Muscle of back (tissue), 11 donors: ENCODE results near the gene SURF4. TPM values are rescaled to one million over a fixed set of nuclear protein-coding genes. Genes with fewer than 3 reads are reported as not detected.

Source experiments
- DNase-seq, 3 donors: peaks; one replicate each; pipeline versions ENCODE4 v3.0.0 to v3.0.0-alpha.2; 2013
- polyA plus RNA-seq, 10 donors: library from polyadenylated mRNA; unstranded; fragments of 120-200 nt; gene quantifications; one replicate each; pipeline ENCODE4 v1.2.1, GENCODE V29; 2013; ENCODE audit not compliant: insufficient read length in 10 of 10

Gene SURF4
- polyA plus RNA-seq, 10 donors: 93.7 to 145 (median 104) TPM

DNA sequence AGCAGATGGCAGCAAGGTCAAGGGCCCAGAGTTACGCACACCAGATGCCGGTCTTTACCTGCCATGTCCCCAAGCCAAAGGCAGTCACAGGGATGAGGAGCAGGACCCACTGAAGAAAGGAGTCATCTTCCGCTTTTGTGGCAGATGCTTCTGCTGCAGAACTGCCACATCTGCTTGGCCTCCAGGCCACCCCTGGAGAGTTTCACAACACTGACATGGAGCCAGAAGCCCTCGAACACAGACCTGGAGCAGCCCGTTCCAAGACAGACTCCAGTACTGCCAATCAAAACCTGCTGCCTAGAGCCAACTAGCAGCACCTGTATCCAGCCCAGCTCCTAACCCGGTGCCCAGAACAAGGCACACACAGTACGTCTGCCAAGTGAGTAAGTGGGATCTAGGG, 21.1 kb downstream of the SURF4 start:
- DNase-seq: no peak

DNA sequence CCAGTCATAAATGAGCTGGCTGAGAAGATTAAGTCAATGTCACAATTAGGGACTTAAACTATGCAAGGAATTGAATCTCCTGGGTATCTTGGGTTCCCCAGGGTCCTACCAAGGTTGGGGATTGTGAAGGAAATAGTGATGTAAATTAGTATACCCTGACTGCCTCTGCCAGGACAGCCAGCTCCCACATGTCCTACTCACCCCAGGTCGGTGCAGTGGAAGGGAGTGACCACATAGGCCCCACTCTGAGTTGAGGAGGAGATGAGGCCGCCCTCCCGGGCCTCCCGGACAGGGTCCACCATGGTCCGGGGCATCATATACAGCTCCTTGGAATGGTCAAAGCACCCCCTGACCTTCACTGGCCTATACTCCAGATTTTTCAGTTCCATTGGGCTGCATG, 22.3 kb downstream of the SURF4 start:
- DNase-seq: no peak

DNA sequence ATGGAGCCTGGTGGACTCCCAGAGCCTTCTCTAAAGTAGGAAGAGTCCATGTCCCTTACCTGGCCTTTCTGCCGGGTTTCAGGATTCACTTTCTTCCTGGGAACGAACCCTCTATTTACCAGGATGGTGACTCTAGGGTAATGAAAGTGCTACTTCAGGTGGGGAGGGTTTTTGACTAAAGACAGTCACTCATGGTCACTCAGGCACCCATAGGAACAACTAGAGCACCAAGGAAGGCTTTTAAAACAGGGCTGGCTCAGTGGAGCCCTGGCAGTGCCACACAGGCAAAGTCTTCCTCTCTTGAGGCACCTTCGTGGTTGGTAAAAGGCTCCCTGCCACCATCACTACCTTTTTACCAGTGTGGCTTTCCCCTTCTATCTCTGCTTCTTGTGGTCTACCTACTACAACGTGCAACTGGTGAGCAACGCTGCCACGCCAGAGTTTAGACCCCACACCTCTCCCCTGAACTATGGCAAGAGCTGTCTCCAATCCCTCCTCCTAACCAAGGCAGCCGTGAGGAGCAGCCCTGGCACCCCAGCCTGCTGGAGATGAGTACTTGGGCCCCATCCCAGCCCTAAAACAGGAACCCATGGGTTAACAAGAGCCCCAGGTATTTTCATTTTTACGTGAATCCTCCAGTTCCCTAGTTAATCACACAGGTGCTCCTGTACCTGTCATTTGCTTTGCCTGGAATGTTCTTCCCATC, 23.1 kb downstream of the SURF4 start:
- DNase-seq: no peak

DNA sequence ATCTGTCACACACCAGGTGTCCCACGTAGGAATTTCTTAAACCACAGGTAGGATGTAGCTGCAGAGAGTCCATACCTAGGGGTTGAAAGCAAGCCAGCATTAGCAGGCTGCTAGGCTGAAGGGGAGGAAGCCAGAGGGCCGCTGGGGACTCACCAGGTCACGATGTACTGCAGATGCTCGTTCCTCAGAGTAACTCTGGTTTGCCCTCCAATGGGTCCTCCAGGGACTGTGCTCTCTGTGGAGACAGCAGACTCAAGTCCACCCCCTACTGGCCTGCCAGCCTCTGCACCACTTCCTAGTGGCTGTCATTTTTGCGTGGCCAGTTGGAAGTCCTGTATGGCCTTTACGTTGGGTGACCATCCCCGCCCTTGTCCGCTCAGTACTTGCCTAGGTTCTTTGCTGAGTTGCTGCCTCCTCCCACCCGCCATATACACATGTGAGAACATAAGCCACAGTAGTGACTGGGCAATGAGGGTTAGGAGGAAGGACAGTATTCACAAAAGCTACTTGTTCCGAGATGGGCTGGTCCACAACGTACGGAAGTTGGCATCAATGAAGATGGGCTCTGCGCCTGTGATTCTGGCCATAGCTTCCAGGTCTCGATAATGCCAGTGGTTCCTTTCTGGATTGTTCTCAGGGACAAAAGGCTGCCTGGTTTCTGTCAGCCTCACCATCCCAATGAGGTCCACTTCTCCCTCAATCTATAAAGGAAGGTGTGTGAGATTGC, 23.8 kb downstream of the SURF4 start:
- no peak for DNase-seq

DNA sequence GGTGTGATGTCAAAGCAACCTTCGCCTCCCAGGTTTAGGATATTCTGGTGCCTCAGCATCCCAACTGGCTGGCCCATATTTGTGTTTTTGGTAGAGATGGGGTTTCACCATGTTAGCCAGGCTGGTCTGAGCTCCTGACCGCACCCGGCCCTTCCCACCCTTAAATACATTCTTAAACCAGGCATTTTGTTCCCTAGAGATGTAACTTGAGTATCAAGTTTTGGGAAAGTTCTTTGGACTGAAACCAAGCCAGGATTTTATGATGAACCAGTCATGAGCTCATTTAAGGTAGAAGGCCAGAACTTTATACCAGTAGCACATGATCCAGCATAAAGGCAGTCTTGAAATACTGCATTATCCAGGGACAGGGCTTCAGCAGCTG, 24.3 kb downstream of the SURF4 start:
- DNase-seq: no peak

DNA sequence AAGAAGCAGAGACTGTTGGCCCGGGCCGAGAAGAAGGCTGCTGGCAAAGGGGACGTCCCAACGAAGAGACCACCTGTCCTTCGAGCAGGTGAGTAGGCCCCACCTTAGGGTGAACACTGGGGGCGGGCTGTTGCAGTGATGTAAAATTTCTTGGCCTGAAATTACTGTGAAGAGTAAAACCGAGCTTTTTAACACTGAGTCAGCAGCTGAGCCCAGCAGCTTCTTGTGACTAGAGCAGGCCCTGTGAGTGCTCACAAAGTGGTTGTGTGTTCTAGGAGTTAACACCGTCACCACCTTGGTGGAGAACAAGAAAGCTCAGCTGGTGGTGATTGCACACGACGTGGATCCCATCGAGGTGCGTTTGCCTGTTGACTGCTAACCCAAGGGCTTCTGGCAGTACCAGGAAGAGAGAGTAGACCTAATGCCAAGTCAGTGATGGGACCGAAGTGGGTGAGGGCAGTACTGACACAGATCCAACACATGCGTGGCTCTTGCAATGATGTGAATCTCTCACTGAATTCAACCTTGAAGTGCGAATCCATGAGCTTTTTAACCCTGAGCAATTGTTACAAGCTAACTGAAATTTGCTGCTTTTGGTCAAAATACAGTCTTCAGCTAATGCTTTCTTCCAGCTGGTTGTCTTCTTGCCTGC, 25.8 kb downstream of the SURF4 start:
- no peak for DNase-seq

DNA sequence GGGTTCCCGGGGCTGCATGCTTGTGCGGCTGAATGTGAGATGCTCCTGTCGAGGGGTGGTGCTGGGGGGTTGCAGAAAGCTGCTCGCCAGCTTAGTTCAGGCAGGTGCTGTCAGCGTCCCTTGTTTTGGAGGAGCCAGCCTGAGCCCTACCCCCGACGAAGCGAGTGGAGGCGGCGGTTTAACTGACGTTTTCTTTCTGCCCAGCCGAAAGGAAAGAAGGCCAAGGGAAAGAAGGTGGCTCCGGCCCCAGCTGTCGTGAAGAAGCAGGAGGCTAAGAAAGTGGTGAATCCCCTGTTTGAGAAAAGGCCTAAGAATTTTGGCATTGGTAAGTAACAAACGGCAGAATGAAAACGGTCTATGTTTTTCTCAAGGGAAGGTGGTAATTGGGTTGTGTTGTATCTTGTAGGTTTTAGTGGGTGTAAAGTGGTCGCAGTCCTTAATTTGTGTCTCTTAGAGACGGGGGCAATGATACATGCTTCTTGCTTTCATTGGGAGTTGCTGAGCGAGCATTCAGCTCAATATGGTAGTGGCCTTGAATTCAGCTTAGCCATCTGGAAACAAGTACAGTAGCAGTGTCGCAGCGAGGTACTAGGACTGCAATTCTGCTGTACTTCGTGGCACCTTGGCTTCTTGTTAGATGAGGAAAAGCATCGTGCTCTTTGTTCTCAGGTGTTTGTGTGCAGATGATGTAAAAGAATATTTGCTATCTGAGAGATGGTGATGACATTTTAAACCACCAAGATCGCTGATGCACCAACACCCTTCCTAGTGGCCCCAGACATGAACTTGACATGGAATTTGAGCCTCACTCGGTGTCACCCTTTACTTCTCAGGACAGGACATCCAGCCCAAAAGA, 26.9 kb downstream of the SURF4 start:
- DNase-seq: no peak

DNA sequence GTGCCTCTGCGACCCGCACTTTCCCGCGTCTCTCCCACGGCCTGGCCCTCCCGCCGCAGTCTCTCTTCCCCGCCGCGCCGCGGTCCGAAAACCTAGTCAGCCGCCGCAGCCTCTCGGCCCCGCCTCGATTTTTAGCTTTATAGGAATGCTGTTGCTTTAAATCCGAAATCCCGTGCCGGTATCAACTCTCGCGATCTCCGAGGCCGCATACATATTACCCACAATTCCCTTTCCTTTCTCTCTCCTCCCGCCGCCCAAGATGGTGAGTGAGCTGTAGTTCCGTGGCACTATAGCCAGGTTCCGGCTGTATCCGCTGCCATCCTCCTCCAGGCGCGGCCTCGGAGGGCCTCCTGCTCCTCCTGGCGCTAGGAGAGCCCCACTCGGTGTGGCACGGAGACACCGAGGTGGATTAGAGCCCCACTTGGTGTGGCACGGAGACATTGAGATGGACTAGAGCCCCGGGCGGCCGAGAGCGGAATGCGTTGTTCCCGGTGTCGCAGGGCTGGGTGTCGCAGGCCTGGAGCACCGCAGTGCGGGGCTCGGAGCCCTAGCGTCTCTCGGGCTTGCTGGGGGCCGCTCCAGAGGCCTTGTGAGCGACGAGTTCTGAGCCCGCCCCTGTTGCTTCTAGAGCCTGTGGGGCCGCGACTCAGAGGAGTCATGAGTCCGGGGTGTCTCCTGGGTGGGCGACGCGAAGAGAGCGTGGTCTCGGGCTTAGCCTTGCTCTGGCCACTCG, 27.7 kb downstream of the SURF4 start, which contains the start of the genes MED22 and RPL7A:
Gene MED22, minus strand, starts transcription at position 147 of the 733 bp plus-strand sequence. CDS start 1,469 bp downstream, outside the sequence.
Gene RPL7A, plus strand, starts transcription at position 234 of the 733 bp plus-strand sequence. Its CDS starts 26 bp downstream, at position 260.
- peak; percentile 97 to 99 (median 97) for DNase-seq

DNA sequence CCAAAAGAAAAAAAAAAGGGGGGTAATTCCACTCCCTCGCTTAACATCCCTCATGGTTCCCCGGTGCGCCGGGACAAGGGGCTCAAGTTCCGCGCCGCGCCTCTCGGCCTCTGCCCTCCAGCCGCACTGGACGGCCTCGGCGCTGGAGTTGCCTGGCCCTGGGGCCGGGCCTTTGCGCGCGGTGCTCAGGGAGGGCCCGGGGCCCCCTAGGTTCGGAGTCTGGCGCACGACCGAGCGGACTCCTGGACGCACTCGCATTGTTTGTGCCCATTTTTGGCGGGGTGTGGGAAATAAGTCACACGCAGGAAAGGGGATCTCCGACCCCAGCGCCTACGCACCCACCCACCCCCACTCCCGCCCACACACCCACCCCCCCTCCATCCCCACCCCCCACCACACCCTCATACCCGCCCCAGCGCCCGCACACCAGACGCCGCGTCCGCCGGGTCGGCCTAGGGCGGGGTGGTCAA, 28.3 kb downstream of the SURF4 start:
- DNase-seq: peak; percentile 29 to 72 (median 50)

DNA sequence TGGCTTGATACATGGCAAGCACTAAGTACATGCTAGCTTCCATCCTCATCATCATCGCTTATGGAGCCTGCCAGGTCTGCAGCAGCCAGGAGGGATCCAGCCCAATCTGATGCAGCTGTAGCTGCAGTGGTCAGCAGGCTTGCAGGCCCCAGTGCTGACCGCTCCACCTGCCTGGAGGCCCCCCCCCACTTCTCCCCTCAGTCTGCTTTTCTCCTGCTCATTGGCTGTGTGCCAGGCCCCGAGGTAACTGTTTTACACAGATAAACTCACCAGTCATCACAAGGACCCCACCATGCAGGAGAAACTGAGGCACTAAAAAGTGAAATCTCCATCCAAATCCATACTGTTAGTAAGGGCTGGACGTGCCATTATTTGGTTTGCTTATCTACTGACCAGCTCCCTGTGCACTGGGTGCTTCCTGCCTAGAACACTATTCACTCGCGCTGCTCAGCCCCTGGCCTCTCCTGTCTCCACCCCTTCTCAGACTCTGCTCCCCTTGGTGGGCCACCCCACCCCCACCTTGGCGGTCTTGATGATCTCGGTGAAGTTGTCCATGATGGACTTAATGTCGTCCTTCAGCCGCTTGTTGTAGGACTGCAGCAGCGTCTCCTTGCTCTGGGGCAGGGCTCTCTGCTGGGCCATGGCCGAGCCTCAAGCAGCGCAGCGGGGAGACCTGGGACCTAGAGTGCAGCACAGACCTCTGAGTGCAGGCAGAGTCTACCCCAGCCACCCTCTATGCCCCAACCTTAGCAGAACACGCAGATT, 29.7 kb downstream of the SURF4 start:
- peak in 1 of 3 donors; percentile 30 for DNase-seq

DNA sequence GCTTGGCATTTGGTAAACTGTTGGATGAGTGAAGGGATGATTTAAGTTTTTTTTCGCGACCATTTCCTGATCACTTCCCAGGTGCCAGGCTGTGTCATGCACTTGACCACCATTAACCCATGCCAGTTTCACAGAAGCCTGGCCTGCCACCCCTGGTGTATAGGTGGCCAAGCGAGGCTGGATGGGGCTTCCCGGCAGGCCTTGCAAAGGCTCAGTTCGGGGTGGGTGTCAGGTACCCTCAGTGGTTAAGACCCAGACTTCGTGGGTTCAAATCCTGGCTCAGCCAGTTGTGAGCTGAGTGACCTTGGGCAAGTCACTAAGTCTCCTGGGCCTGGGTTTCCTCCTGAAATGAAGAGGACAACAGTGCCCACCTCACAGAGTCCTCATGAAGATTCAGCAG, 30.3 kb downstream of the SURF4 start:
- no peak for DNase-seq

DNA sequence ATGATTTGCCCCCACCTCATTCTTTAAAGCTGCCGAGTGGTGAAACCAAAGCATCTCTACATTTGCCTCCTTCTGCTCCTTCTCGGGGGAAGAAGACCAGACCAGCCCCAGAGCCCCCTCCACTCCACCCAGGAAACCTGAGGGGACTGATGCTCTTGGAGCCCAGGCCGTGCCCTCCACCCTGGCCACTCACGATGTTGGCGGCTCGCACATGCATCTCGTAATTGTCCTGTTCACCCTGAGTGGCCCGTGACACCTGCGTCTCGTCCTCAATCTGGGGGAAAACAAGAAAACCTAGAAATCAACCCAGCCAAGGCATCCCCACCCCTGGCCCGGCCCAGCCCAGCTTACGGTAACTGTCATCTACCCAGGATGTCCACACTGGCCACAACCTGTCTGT, 30.9 kb downstream of the SURF4 start:
- DNase-seq: no peak

DNA sequence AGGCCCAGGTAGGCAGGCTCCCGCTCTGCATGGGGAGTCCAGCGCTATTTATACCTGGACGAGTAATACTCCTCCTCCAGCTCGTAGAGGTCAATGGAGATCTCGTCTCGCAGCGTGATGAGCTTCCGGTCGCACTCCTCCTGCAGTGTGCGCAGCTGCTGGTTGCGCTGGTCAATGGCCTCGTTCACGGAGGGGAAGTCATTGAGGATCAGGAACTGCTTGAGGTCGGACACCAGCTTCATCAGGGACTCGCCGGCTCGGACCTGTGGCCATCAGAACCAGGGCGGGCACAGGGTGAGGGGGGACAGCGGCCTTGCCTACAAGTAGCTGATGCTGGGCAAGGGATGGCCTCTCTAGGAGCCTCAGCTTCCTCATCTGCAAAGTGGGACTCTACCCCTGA, 31.8 kb downstream of the SURF4 start:
- no peak for DNase-seq

DNA sequence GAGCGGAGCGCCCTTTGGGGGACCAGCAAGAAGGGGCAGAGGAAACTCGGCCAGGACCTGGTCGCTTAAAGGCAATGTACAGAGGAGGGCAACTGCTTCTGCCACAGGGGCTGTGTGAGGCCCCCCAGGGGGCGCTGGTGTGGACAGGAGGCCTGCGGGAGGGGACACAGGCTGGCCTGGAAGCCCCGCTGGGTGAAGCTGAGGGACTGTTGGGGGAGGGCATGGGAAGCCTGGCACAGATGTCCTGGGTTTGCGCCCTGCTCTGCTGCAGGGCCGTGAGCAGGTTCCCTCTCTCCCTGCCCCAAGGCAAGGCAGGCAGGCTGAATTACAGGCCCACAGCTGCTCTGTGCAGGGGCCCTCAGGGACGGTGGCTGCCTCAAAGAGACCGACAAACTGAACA, 33.3 kb downstream of the SURF4 start:
- DNase-seq: no peak

DNA sequence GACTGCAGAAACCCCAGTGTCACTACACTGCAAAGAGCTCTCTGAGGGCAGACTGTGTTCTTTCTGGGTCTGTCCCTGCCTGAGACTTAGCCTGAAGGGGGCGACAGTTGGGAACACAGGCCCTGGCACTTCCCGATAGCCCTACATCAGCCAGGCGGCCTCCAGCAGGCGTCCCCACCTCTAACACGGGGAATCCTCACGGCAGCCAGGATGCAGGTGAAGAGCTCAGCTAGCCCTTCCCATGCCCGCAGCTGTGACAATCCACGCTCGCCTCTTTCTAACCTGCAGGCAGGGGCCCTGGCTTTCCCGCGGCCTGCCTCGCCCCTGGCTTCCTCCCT, 33.8 kb downstream of the SURF4 start:
- no peak for DNase-seq

DNA sequence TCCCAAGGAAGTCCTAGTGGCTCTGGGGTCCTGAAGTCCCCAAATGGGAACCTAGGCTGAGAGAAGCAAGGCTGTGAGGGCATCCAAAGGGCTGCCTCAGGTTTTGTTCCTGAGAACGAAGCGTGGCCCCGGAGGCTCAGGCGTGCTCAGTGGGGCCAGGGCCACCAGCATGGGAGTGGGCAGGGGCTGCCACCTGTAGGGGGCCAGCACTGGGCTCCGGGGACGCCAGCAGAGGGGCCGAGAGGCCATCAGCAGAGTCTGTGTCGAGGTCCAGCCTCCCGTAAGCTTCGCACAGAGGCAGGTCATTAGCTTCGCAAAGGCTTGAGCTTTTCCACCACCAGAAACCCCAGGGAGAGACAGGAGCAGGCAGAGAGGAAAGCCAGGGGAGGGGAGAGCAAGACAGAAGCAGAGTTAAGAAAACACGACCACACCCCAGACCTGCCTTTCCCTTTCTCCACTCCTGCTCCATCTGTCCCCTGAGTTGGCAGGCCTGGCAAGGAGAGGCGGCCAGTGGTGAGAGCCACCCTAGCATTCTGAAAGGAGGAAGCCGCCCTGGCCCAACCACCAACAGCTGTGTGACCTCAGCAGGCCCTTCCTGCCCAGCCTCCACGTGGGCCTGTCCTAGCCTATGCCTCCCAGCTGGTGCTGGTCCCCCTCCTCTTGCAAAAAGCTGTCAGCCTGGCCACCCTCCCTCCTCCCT, 34.3 kb downstream of the SURF4 start:
- DNase-seq: peak in 1 of 3 donors; percentile 39

DNA sequence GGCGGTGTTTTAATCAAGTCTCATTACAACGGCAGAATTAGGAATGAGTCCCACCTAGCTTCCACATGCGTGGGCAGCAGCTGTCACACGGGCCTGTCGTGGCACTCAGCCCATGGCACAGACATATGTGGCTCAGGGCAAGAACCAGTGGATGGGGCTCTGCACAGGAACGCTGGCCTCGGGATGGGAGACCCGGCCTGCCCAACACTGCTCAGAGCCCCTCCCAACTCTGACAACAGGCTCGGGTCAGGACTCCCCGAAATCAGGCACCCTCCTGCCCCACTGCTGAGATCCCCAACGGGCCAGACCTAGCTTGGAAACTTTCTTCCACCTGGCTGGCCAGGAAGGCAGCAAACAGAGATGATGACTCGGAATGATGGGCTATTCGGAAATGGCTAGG, 34.9 kb downstream of the SURF4 start:
- no peak for DNase-seq

DNA sequence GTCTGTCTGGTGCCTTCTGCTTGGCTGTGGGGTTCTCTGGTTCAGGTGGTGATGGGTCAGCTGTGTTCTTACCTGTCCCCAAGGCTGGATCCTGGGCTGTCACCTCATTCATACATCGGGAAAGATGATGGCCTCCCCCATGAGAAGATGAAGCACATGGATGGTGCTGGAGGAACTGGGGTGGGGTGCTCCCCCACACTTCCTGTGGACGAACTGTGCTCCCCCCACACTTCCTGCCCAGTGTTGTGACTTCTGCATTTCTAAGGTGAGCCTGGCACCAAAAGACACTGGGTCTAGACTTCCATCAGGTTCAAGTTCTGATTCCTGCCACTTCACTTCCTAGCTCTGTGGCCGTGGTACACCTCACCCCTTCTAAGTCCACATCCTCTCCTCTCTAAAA, 35.6 kb downstream of the SURF4 start:
- DNase-seq: no peak

DNA sequence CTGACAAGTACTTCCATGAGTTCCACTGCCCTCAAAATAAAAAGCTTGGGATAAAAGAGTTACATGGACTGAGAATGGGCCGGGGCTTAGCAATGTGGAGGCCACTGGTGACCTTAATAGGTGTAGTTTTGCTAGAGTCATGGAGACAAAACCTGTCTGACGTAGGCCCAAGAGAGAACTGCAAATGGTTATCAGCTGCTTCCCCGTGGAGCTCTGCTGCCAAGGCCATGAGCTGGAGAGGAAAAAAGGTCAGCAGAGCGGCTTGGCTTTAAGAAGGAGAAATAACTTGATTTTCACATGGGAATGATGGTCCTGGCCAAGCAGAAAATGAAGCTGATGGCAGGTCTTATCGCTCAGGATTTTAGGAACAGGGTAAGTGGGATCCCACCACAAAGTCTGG, 36.2 kb downstream of the SURF4 start:
- no peak for DNase-seq
